ENCODE data around the gene MACROD2.

MACROD2 gene

DNA sequence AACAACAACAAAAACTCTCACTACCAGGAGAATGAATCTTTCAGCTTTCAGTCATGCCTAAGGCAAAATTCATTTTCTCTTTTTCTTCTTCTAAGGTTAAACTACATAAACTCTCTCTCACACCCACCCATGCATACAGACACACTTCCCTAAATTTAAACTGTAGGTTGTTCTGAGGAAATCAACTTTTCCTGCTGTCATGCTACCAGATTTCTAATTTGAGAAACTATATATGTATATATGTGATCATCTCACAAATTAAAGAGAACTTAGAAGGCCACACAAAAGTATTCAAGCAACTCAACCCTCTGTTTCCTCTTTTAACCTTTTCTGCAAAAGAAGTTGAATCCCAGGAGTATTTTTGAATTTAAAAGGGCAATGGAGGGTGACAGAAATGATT is 2045.4 kb downstream of the MACROD2 start:
- DNase-seq = no peak

DNA sequence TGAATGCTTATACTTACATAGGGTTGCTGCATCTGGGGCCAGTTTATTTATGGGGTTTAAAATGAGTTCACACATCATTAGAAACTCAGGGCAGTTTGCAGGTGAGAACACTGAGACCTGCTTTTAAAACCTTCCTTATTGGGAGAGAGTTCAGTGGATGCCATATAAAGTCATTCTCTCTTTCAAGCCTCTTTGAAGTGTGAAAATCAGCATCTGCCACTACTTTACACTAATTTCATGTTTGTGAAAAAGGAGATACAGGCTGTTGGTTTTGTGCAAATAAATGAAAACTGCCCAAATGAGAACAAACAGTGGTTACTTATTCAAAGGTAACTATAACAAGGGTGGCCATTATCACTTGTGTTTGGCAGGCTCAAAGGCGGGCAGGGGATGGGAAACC is 2047.4 kb downstream of the MACROD2 start:
- no peak for DNase-seq

DNA sequence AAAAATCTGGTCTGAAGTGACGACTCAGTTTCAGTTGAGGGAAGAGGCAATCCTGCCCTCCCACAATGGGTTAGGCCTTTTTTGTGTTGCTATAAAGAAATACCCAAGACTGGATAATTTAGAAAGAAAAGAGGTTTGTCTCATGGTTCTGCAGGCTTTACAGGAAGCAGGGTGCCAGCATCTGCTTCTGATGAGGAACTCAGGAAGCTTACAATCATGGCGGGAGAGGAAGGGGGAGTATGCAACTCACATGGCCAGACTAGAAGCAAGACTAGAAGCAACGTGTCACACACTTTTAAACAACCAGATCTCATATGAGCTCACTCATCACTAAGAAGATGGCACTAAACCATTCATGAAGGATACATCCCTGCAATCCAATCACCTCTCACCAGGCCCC is 2048.6 kb downstream of the MACROD2 start:
- no peak for DNase-seq

DNA sequence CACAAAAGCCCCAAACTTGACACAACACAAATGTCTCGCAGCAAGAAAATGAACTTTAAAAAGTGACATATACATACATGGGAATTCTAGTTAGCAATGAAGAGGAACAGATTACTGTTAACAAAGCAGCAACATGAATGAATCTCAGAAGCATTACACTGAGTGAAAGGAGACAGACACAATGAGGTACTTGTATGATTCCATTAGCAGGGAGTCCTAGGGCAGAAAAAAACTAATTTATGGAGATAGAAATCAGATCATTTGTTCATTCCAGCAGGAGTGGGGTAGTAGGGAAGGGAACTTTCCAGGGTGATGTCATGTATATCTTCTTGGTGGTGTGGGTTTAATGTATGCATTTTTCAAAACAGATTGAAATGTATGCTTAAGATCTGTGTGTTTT is 2053.6 kb downstream of the MACROD2 start:
- no peak for DNase-seq

DNA sequence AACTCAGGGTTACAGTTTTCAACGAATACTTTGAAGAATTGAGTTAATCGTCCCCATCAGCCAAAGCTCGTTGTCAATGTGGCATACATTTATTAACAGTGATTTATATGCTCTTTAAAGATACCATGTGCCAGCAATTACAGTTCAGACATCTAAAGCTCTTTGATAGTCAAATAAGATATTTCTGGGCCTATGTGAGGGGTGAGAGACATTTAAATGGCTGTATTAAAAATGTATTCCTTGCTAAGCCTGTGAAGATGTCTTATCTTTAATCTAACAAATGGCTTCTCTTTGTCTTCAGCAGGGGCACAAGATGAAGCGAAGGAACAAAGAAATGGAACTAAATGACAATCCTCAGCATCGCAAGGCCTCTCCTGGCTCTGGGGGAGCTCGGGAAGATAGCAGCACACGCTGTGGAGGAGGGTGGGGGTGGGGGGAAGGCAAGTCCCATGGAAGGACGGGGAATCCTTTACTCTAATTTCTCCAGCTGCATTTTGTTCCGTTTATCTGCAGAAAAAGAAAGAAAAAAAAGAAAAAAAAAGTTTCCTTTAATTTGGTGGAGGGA is 2054.3 kb downstream of the MACROD2 start:
- DNase-seq = no peak

DNA sequence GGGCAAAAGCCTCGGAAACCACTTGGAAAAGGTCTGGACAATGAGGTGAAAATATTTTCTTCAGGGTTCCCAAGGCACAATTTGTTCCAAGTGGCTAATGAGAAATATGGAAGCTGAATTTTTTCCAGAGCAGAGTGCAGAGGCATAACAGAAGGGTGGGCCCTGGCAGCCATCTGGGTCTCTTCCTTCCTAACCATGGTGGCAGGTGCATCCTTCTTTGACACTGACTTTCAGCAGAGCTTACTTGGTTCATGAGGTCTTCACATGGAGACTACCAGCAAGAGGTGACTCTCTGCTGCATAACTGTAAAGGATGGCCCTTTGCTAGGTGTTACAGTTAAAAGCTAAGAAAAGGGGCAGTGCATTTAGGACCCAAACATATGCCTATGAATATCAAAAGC is 2055.1 kb downstream of the MACROD2 start:
- DNase-seq = no peak

DNA sequence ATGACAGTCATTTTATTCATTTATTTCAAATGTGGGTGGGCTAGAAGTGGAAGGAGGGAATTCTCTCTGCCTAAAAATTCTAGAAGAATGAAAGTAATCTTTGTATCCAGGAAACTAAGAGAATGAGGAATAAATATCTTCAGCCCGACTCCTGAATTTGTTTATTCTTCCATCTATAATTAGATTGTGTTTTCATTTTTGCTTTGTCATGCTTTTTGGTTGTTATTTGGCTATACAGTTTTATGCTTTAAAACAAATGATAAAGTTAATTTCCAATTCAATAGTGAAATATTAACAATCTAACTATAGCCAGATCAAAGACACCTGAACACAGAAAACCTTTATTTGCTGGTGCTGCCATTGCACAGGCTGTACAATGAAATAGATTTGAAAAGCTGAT is 2056.7 kb downstream of the MACROD2 start:
- no peak for DNase-seq

DNA sequence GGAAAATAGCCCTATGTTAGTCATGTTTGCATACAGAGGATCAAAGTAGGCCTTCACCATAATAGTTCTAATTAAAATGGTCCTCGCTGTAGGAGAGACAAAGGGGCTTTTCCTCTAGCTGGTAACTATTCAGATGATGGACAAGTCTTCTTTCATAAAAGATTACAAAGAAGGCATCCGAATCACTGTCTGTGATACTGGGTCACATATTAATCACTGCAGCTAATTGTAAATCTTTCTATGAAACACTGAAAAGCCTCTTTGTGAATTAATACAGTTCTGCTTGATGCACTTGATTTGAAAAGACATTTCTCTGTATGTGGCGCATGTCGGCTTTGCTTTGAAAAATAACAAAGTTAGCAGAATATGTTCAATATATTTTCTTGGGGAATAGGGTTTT is 2057.1 kb downstream of the MACROD2 start:
- no peak for DNase-seq

DNA sequence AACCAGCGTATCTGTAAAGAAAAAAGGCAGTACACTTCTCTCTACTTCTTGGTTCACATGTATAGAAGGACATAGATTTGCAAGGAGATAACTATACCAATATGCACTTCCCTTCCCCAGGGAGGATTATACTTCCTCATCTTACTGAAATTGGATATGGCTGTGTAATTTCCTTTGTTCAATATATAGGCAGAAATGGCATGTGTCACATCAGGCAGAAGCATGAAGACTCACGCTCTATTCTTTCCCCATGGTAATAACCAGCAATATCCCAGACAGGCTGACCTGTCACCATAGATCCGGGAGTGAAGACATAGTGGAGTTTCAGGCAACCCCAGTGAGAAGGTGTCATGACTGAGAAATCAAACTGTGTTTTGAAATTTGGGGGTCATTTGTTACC is 2059.7 kb downstream of the MACROD2 start:
- no peak for DNase-seq

DNA sequence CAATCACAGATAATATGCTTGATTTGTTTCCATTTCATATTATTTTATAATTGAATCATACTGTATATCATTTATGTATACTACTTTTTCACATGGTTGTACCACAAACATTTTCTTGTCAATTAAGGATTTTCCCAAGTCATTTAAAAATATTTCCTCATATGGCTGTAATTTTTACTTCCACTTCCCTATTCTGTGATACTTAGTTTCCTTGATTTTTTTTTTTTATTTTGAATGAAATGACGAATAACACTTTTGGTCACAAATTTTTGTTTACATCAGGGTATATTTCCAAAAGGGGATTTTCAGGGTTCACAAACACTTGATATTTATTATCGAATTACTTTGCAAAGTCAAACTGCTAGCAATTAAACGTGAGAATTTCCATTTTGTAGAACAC is 2062.3 kb downstream of the MACROD2 start:
- no peak for DNase-seq

DNA sequence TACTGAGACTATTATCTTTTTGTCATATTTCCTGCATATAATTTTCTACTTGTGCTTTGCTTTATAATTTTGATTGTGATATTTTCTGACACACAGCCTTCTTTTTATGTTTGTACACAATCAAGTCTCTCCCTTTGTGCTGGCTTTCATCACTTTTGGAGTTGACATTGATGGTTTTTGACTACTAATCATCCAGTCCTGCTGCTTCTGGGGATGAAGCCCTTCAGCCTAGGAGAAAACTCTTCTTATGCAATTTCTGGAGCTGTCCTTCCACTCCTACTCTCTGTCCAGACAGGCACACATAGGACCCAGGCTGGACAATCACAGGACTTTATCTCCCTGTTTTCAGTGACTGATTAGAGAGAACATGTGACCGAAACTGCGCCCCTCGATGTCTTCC is 2063.0 kb downstream of the MACROD2 start:
- no peak for DNase-seq

DNA sequence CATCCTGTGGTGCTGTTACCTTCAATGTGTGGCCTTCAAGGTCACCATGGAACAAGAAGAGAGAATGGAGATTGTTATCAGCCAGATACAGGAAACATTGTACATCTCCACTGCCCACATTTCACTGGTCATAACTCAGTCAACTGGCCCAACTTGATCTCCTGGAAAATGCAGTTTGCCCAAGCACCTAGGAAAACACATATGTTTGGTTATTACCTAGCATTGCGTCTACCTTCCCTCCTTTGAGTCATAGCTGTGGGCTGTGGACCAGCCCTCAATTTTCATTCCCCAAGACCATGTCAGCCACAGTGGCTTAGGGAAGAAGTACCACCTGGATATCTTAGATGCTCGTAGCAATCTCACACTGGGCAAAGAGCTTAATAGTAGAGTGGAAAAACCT is 2064.5 kb downstream of the MACROD2 start:
- no peak for DNase-seq

DNA sequence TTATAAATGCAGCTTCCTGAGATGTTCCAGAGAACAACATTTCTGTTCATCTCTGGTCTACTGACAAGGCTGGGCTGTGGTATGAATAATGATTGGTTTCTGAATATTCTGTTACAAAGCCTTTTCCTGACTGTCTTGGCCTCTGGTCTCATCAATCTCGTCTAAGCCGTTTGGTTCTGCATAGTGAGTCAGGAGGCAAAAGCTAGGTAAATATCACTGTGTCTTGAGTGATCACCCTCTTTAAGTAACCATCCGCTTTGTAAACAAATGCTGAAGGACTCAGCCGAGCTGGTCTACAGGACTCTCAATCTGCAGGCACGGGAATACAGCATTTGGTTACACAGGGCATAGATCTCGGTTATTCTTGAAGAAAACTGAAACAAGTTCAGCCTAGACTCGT is 2066.0 kb downstream of the MACROD2 start:
- no peak for DNase-seq

DNA sequence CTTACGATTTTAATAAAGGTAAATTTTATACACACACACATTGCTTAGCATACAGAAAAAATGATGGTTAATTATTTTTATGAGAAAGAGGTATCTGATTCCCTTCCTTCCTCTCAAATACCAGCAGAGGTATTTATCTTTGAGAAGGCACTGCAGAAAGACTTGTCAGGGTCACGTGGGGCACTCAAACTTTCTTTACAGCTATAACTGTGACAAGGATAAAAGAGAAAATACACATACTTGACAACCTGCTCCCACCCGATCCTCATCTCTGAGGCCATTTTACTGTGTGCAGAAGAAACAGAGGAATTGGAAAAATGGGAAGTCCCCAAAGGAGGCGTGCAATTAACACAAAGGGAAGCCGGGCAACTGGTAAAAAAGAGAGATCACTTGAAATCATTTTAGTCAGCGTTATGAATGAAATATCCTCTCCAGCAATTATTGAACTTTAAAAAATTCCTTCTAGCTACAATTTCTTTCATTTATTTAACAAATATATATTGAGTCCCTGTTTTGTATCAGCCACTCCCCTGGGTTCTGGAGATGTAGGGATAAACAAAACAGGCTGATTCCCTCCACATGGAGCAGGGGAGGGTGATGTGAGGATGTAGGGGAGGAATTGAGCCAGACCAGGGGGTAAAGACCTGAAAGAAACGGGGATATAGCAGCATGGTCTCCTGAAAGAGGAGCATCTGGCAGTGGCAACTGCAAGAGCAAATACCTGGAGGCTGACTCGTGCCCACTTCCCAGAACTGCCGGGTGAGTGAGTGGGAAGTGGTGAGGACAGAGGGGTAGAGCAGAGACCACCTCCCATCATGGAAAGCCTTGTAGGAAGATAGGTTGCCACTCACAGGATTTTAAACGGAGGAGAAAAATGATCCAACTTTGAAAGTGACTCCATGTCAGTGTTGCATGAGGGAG is 2067.6 kb downstream of the MACROD2 start:
- DNase-seq = no peak

DNA sequence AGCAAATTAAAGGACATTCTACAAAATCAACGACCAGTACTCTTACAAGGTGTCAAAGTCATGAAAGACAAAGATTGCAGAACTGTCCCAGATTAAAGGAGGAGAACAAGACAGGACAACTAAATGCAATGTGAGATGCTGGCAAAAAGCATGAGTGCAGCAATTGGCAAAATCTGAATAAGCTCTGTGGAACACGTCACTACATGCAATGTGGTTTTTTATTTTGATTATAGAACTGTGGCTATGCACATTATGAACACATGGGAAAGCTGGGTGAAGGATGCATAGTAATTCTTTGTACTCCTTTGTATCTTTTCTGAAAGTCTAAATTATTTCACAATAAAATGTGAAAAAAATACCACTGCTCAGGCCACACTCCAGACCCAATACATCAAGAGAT is 2068.6 kb downstream of the MACROD2 start:
- DNase-seq = no peak

DNA sequence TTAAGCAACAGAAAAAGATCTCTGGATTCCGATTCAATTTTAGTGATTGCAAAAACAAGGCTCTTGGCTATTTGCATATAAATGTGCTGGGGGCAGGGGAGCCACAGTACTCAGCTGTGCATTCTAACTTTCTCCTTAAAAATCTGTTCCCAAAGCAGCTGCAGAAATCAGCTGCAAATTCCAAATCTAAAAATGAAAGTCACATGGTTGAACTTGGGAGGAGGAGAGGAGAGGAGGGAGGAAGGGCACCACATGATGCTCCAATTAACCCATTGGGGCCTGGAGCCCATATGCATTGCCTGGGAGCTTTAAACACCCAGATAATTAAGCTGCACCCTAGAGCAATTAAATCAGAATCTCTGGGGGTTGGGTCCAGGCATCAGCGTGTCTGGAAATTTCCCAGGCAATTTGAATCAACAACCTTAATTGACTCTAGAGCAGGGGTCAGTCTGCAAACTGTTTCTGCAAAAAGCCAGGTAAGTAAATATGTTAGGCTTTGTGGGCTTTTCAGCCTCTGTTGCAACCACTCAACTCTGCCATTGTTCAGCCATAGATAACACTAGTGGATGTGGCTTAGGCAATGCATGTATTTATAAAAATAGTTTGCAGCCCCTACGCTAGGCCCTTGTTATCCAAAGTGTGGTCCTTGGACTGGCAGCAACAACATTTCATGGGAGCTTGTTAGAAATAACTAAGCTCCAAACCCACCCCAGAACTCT is 2069.8 kb downstream of the MACROD2 start:
- no peak for DNase-seq

DNA sequence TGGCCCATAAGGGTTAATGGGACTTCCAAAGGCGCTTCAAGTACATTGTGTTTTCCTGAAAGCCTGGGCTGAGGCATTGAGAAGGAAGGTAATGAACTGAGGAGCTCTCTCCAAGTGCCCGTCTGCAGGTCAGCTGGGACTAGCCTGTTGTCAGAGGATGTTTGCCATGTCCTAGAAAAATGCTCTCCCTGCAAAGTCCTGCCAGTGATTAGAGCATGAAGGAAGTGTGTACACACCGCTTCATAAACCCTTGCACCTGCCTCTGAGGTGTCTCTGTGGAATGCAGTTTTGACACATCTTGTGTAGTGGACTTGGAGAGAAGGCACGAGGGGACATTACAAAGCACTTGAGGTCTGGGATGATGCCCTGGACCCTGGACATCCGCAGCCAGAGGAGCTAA is 2071.3 kb downstream of the MACROD2 start:
- no peak for DNase-seq

DNA sequence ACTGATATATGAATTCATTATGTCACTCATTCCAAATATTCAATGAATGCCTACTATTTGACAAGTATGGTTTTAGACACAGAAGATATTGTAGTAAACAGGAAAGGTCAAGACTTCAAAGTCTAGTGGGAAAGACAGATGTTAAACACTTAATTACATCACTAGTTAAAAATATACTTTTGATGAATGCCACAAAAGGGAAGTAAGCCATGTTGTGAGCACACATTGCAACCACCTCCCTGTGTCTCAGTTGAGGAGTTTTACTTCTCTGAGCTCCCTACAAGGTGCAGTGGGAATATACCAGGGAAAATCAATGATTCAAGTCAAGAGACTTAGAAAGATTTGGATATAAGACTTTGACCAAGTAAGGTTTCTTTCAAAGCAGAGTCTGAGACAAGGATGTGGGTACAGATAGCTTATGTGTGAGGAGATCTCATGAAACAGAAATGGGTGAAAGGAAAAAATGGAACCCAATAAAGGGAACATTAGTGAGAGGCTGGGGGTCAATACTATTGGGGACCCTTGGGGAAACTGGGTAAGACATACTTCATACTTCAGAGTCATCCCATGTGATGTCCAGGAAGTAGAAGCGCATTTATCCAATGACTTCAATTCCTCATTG is 2074.2 kb downstream of the MACROD2 start:
- DNase-seq = no peak

DNA sequence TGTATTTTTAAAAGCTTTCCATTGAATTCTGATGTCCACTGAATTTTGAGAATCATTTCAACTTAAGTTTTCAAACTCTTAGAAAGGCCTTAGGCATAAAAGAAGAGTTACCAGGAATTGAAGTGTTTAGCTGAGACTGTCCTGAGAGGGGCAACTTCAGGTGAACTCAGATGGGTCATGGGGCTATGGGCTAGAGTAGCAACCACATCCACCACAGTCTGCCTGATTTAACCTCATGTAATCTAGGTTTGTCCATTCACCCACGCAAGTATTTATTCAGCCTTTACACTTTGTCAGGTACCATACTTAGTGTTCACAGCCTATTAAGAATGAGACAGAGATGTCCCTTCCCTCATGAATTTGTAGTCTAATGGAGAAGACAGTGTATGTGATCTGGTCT is 2076.9 kb downstream of the MACROD2 start:
- DNase-seq = no peak

DNA sequence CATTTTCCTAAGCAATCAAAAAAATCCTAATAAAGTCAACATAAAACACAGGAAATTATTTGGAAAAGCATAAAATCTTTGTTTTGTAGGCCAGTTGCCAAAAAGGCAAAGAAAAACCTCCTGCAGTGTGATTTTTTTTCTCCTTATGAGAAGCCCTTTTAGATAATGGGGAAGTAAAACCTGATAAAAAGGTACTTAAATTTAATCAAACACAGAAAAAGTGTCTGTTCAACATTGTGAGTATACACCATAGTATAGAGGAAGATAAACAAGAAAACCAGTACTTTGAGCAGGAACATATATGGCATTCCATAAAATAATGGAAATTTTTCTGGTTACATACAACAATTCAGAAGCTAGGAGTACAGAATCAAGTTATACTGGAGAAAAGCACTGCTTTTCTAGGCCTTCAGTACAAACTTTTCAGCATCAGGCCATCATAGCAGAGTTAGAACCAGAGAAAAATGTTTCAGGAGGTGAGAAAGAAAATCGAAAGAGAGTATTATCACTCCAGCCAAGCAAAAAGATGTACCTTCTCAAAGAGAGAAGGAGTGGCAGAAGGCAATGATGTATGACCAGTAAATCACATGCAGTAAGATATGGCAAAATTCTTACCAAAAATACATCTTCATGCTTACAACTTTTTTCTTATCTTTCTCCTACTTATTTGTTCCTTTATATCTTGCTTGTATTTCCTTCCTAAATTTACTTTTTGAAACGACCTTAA is 2083.0 kb downstream of the MACROD2 start:
- no peak for DNase-seq

DNA sequence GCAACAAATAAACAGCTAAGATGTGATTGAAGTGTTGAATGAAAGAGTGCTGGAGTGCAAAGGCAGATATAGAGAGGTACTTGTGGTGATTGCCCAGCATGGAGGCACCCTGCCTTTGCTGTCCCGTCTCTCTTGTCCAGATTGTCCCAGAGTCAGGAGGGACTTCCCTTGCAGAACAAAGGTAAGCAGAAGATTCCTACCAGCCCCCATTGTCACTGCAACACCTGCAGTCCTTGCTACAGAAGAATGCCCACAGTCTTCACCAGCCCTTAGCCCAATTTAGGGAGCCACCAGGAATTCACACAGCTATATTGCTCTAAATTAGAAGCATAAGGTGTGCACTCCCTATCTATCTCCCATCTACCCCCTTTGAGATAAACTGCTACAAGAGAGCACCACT is 2086.1 kb downstream of the MACROD2 start:
- no peak for DNase-seq

DNA sequence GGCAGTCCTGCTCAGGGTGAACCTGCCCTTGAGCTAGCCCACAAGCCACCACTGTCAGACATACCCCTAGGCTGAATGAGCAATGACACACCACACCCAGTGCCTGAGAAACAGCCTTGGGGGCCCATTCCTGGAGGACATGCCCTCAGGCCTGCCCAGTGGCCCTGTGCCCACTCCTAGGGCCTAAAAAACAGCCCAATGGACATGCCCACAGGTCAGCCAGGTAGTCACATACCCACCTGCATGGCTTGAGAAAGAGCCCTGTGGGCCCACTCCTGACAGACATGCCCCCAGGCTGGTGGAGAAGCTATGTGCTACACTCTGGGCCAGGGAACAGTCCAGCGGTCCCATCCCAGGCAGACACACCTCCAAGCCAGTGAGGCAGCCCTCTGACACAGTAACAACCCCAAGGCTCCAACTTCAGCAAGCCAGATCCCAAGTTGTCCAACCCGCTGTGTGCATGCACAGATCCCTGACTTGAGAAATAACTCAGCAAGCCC is 2086.8 kb downstream of the MACROD2 start:
- no peak for DNase-seq

Data from right forelimb (tissue), 1 donor.